COLO829 (cell line): ENCODE data around the gene TFAP2D.

Experiments used
- DNase-seq: peaks from one replicate; pipeline ENCODE4 v3.0.0; 2012; ENCODE audit warnings: low spot score

TFAP2D gene

GRCh38 chr6:50819466-50819903 lies 106.2 kb downstream of the TFAP2D start:
- no peak for DNase-seq

DNA sequence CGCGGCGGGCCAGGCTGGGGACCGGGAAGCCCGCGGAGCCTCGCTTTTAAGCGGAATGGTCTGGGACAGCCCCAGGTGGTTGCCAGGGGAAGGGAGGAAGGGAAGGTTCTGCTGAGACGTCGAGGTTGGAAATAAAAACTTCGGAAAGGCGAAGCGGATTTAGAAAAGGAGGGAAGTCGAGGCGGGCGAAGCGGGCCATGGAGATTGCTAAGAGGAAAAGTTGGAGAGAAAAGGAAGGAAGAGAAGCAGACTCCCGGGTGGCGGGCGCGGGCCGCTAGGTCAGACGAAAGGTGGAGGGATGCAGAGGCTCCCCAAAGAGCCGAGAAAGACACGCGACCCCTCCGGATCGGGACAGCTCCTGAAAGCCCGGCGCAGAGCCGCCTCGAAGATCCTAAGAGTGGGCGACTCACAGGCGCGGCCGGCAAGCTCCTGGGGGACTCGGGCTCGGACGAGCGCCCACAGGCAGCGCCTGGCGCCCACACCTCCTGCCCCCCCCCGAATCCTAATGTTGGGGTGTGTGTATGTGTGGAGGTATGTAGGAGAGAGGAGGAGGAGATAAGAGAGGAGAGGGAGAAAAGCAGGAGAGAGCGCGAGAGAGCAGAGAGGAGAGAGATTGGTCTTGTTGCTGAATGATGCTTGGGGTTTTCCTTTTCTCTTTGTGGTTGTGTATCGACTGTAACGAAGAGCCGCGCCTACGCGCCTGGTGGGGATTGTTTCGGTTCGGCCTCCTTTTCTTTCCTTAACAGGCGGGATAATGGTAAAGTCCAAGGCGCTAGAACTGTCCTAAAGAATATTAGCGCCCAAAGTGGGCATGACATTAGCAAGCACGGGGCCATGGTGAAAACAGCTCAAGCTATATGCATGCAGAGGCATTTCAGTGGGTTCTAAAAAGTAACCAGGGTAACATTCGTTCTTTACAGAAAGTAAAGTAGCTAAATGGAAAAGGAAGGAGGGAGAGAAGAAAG lies 106.9 kb downstream of the TFAP2D start:
- DNase-seq: no peak

GRCh38 chr6:50820869-50821264 lies 107.5 kb downstream of the TFAP2D start:
- no peak for DNase-seq

DNA sequence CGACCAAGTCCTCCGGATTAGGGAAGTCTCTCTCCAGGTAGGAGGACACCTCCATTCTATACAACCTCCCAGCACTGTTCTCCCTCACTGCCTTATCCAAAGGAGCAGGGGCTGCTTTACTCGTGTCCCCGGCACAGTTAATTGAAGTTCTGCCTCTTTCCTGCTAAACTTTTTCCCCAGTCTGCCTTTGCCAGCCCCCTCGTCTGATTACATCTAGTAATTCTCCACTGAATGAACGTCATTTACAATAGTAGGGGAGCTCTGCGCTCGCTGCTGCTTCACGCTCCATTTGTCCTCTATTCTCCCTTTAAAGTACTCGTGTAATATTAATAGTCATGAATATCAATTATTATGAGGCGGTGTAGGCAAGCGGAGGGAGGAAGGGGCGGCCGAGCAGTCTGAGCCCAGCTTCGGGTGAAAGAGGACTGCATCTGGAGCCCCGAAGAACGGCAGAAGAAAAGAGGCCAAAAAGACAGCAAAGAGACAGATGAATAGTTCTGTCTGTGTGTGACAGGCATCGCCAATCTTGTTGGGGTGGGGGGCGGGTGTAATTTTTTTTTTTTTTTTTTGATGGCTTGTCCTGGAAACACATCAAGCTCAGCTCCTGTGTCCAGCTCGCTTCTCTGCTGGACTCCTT lies 108.2 kb downstream of the TFAP2D start:
- no peak for DNase-seq

- DNase-seq: no peak
These were observed 108.8 kb downstream of the TFAP2D start for GRCh38 chr6:50822078-50822476.
